Stimulated activated CD4-positive, alpha-beta T cell treated with anti-CD3 and anti-CD28 coated beads, Interleukin-15, amount 100 ng/mL, for 48 hours (primary cell): ENCODE data around the gene KCNK1.

Experiments used
- DNase-seq, 2 donors: peaks; one replicate each; pipeline ENCODE4 v3.0.0-alpha.2; 2020; ENCODE audit warnings: low read depth in 2 of 2

The KCNK1 gene

DNA sequence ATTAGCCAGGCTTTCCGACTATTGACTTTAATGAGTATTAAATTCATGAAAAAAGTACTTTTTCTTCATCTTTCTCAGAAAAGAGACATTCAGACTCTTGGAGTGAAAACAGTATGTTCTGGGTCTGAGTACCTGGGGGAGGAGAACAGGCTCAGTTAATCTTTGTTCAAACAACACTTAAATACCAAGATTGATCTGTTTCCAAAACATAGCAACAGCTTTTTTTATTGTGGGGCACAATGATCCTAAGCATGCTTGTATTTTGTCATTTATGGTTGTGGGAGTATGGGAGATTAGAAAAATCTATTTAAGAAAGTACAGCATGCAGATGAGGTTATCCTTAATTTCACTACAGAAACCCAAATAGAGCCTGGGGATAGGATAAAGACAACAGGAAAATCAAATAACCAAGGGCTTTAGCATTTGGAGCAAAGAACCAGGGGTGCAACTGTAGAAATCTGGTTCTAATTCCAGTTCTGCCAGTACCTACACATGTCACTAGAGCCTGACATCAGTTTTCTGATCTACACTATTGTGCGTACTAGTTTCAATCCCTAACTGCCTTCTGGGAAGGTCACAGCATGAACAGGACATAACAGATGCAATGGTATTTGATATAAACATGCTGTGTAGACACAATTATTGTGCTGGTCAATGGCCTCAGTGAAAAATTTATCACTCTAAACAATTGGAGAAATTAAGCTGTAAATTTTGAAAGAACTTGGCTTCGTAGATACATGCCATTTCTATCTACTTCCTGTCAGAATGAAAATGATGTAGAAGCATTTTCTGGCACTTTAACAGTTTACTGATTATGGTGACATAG, 91.2 kb downstream of the KCNK1 start:
- no peak for DNase-seq

DNA sequence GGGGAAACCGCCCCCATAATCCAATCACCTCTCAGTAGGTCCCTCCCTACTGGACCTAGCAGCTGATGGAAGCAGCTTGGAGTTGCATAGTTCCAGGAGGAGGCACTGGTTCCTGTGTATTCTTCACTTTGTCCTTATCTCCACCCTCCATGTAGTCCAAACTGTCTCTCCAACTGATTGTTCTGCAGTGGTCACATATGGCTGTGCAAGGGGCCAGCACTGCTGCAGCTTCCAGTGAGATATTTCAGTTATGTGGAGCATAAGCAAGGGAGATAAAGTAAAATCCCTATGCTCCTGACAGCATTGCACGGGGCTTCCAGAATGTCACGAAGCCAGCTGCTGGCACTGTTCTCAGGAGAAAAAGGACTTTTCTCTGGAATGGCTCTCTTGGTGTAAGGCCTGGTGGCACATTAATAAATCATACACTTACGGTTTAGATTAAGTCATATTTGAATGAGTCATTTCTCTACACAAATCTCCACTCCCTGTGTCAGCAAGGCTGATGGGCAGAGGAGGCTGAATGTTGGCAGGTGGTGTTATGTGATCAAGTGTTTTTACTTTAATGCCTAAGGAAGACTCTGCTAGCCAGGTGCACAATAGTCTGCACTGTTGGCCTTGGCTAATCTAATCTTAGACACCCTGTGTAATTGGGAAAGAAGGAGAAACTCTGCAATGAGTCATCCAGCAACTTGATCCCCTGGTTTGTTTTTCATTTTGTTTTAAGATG, 93.4 kb downstream of the KCNK1 start:
- DNase-seq = no peak

DNA sequence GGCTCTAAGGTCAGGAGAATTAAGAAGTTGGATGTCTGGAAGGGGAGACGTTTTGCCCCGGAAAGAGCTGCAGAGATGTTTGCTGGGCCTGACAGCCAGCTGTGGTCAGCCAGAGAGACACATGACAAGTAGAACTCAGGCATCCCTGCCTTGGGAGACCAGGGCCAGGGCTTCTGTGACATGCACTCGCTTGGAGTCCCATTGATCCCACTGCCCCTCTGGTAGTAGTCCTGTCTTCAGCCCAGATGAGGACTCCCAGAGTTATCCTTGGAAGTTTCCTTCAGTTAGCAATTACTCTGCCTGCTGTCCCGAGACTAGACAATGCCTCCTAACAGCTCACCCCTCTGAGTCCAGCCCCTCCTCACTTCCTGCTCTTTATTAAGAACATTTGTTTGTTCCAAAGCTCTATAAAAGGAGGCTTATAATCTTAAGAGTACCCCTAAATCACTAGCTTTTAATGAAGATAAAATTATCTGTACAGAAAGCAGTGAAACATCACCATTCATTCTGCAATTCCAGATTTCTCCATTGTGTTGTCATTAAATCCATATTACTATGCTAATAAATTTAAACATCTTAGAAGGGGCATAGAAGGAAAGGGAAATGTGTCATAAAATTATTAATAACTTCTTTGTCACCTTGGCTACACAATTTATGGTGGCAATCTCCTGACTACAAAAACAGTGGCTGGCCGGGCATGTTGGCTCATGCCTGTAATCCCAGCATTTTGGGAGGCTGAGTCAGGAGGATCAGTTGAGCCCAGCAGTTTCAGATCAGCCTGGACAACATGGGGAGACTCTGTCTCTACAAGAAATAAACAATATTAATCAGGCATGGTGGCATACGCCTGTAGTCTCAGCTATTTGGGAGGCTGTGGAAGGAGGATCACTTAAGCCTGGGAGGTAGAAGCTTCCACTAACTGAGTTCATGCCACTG, 94.2 kb downstream of the KCNK1 start:
- DNase-seq = no peak

DNA sequence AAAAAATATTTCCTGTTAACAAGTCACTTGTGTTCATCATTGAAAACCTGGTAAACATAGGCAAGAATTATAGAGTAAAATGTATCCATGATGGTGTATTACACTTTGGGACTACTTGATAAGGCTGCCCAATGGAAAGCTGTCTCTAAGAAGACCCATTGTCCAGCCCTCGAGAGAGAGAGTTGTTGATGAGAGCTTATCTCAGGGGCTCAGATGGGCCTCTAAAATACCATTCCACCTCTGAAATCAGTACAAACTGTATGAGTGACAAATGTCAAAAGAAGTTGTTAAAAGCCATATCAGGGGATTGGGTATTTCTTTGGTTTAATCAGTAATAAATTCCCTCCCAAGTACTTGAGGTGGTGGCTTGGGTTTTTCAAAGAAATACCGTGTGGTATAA, 96.1 kb downstream of the KCNK1 start:
- DNase-seq = no peak

DNA sequence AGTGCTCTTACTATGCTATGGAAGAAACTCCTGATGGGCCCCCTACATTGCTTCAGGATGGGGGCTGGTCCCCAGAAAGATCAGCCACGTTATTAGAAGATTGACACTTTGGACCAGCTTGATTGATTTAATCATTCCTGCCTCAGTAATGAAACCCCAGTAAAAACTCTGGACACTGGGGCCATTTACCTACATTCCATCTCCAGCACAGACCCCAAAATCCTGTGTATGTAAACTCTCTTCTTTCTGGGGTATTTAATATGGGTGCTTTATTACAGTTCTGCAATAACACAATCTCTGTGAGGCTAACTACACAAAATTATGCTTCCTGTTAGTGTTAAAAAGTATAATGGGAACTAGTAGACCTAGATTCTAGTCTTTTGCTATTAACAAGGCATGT, 96.6 kb downstream of the KCNK1 start:
- no peak for DNase-seq

DNA sequence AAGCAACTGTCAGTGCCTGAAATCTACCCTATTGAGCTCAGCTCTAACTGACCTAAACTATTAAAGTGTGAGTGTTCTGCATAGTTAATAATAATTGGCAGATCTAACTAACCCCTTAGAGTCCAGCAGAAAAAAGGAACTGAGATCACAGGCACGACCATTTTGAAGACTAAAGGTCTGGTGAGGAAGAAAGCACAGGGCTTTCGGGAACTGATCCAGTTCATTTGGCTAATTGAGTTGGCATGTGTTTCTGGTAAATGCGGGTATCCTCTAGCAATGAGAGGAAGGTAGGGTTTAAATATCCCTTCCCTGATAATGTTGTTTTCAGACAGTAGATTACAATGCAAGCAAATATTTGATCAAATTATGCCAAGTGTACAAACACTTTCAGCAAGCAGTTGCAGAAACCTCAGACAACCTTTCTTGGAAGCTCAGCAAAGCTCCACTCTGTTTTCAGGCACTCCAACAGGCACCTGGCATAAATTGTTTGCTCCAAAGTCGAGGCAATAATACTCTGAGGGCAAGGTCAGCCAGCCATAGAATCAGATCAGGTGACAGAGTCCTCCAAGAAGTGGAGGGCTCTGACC, 100.8 kb downstream of the KCNK1 start:
- DNase-seq = no peak

DNA sequence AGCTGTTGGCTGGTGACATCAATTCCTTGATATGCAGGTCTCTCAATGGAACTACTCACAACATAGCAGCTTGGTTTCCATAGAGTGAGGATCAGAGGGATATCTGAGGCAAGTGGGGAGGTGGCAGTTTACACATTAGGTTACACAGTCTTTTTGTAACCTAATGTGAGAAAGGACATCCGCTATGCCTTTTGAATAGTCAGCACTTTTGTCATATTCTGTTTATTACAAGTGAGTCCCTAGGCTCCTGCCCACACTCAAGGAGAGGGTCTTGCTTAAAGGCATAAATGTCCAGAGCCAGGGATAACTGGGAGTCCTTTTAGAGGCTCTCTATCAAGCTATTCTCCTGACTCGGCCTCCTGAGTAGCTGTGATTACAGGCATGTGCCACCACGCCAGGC, 104.2 kb downstream of the KCNK1 start:
- DNase-seq = no peak

DNA sequence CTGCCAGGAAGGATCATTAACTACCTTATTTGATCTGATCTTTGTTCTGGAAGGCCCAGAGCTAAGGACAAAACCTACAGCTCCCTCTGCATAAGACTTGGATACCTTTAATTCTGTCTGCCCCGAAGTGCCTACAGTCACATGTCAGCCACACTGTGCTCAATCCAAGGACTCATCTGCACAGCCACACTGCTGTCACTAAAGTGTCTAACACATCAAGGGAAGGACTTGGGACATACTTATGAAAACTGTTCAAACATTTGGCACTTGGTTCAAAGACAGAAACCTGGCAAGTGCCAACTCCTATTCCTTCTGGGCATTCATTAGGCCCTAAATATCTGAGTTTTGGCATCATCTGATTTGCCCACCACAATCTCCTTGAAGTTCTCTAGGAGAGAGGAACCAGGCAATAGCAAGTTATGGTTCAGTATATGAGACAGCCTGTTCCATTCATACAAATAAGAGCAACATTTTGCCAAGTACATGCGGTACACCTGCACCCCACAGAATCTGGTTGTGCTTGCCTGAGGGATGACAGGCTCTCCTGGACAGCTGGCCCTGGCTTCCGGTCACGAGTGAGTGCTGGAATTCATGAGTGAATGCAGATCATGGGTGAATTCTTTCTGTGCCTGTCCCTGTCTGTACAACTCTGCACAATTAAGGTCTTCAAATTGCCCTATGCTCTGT, 105.9 kb downstream of the KCNK1 start:
- no peak for DNase-seq

DNA sequence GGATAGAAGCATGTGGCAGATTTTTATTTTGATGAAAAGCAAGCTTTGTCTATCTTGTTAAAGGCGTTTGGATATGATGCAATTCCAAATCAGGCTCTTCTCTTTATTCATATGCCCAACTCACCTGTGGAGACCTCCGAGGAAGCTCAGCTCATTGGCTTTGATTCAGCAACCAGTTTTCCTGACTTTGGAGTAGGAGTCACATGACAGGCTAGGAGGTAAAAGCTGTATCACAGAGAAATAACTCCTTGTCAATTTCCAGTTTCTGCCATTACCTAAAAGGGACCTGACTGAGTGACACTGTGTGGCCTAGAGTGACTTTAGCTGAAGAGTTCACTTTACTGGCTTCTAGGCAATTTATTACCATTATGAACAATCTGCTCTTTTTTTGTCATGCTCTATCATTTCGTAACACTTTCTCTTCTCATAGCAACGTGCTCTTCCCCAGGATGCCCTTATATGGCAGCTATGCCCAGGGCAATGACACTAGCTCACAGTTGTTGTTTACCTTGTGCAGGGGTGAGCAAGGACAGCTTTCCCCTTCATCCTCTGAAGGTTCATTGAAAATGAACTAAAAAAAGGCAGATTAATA, 107.2 kb downstream of the KCNK1 start:
- DNase-seq = no peak
